HepG2 (cell line): ENCODE measurements around the gene FAM229B. TPM values are rescaled to one million over a fixed set of nuclear protein-coding genes. Genes with fewer than 3 reads are reported as not detected.

Experiments
- ATAC-seq: fragments of 200-7000 bp; cut with Tn5 transposase; 3 replicates; pipeline ENCODE4 v1.9.1; 2020; ENCODE audit warnings: mild to moderate bottlenecking, moderate library complexity
- BruUV-seq: library from RNA; stranded (reverse); fragments of 400-500 nt; replicated peaks from 2 replicates; lab custom pipeline; 2021; lab: Mats Ljungman, UMichigan
- CTCF ChIA-PET: fragments of 300-600 bp; formaldehyde crosslinking; extraction: SDS; loops from one replicate; lab custom pipeline; 2021; ENCODE audit warnings: low total read pairs, inconsistent platforms, low intra/inter-chr PET ratio; lab: Yijun Ruan, JAX
- POLR2A ChIA-PET: fragments of 350-600 bp; sonication (Branson Sonifier 250); formaldehyde crosslinking; loops from one replicate; lab custom pipeline; 2020; ENCODE audit warnings: antibody characterized with exemption, inconsistent platforms; lab: Yijun Ruan, JAX
- DNase-seq: peaks from one replicate; pipeline ENCODE4 v3.0.0-alpha.2; 2015; ENCODE audit warnings: low spot score
- FAIRE-seq: peaks from 3 replicates; lab custom pipeline; 2011; peaks lifted over from hg19 to GRCh38; lab: Jason Lieb, UNC
- H2AFZ ChIP-seq: one replicate; pipeline ENCODE4 v1.6.1; 2011; ENCODE audit warnings: low read length, inconsistent platforms
- H3K27ac ChIP-seq: fragments of 300-600 bp; 3 replicates; pipeline ENCODE4 v1.8.0; 2011; ENCODE audit warnings: mixed run types, mild to moderate bottlenecking, mixed read lengths, low read length, inconsistent platforms; ENCODE audit not compliant: insufficient read depth; ENCODE audit errors: extremely low read length
- H3K27me3 ChIP-seq, 2 experiments: fragments of 200-600 bp in 1 of 2; 2 replicates in 1 of 2; 3 replicates in 1 of 2; pipeline versions ENCODE4 v1.6.0 to v1.8.0; 2011; ENCODE audit warnings: low read length in 2 of 2, mild to moderate bottlenecking in 2 of 2, moderate library complexity in 2 of 2, inconsistent platforms in 1 of 2; ENCODE audit not compliant: insufficient read depth in 2 of 2, control insufficient read depth in 1 of 2
- H3K36me3 ChIP-seq, 2 experiments: fragments of 200-600 bp in 1 of 2; replicated peaks in 1 of 2; 2 replicates in 1 of 2; 3 replicates in 1 of 2; pipeline versions ENCODE4 v1.5.1 to v1.8.0; 2011; ENCODE audit warnings: low read length in 2 of 2, inconsistent platforms in 1 of 2; ENCODE audit not compliant: insufficient read depth in 2 of 2, control insufficient read depth in 1 of 2
- H3K4me1 ChIP-seq: 2 replicates; pipeline ENCODE4 v1.5.1; 2012; ENCODE audit warnings: low read length, inconsistent platforms; ENCODE audit not compliant: insufficient read depth
- H3K4me2 ChIP-seq: 2 replicates; pipeline ENCODE4 v1.6.0; 2011; ENCODE audit warnings: low read depth, low read length, inconsistent platforms
- H3K4me3 ChIP-seq, 3 experiments: fragments of 200-600 bp in 1 of 3; sonication (generic), shearing (Covaris generic) in 1 of 3; replicated peaks in 1 of 3; 2 replicates each; pipeline ENCODE4 v1.5.1; 2011 to 2016; ENCODE audit warnings: low read length in 3 of 3, inconsistent platforms in 2 of 3, low read depth in 2 of 3, mild to moderate bottlenecking in 2 of 3, control low read depth in 1 of 3, mixed read lengths in 1 of 3; ENCODE audit not compliant: insufficient read depth in 1 of 3
- H3K79me2 ChIP-seq: one replicate; pipeline ENCODE4 v1.6.1; 2011; ENCODE audit warnings: low read length, inconsistent platforms; ENCODE audit not compliant: insufficient read depth
- H3K9ac ChIP-seq: 2 replicates; pipeline ENCODE4 v1.6.0; 2011; ENCODE audit warnings: mild to moderate bottlenecking, low read depth, low read length, inconsistent platforms; ENCODE audit not compliant: insufficient read depth
- H3K9me3 ChIP-seq: 2 replicates; pipeline ENCODE4 v1.5.1; 2012; ENCODE audit warnings: mild to moderate bottlenecking, low read length
- H4K20me1 ChIP-seq: 2 replicates; pipeline ENCODE4 v1.6.0; 2011; ENCODE audit warnings: inconsistent platforms, mild to moderate bottlenecking, low read length, moderate library complexity; ENCODE audit not compliant: insufficient read depth
- CREB1 ChIP-seq, 2 experiments: fragments of 450-650 bp in 1 of 2; IDR thresholded peaks; 2 replicates each; pipeline ENCODE4 v1.6.1; 2016 to 2017; ENCODE audit warnings: control low read depth in 1 of 2, mild to moderate bottlenecking in 1 of 2, missing compliant biosample characterization in 1 of 2, missing genetic modification characterization in 1 of 2
- ZHX1 ChIP-seq: sonication (generic); formaldehyde crosslinking; IDR thresholded peaks from 2 replicates; pipeline ENCODE4 v1.8.1; 2022; ENCODE audit warnings: low read depth, mild to moderate bottlenecking, missing genetic modification reagents
- WGBS: methylation state at CpG from one replicate; pipeline ENCODE4 v1.1.6; 2017; ENCODE audit warnings: low lambda C conversion rate; 5-methylcytosine and 5-hydroxymethylcytosine counted together
- in situ Hi-C: cut with HindIII; loops from 2 replicates; pipeline ENCODE4 v1.10.0; 2017; ENCODE audit warnings: low pct_unique_long_range_greater_than_20kb; ENCODE audit not compliant: extremely low pct_ligation_motif_present
- intact Hi-C: fragments of 100-400 bp; cut with micrococcal nuclease; formaldehyde crosslinking; loops from one replicate; pipeline ENCODE4 v1.10.0; 2022; ENCODE audit not compliant: unreplicated experiment
- polyA plus RNA-seq, 8 experiments: library from polyadenylated mRNA; depleted of rRNA in 3 of 8; stranded (reverse) in 7 of 8; unstranded in 1 of 8; fragments of >200 nt; fragmentation: Illumina TruSeq in 4 of 8; extraction: Trizol in 4 of 8; gene quantifications; 2 replicates each; pipeline versions ENCODE4 v1.2.1 to v1.2.3, GENCODE V29; 2011 to 2016; ENCODE audit warnings: low read depth in 4 of 8, missing spikeins in 1 of 8, mixed read lengths in 1 of 8; ENCODE audit not compliant: insufficient read depth in 1 of 8
- total RNA-seq, 5 experiments: library from RNA; depleted of rRNA; stranded (reverse); fragments of >200 nt; fragmentation: Illumina TruSeq; extraction: Trizol; gene quantifications; 2 replicates each; pipeline ENCODE4 v1.2.3, GENCODE V29; 2016; ENCODE audit warnings: low read depth in 1 of 5

The FAM229B gene
- total and polyA plus RNA-seq, 2 of the 13 experiments (the other 11 are each of a cell fraction or from before 2014, with no cell fraction given), result 11.3 to 19.5 TPM

- H3K36me3 ChIP-seq, result no peaks in the 10 kb centered on the region
These were observed 49.6 kb upstream of the FAM229B start for GRCh38 chr6:112037783-112038216.

More at GRCh38 chr6:112037783-112038216, 49.6 kb upstream of the FAM229B start:
- DNase-seq (no peak), FAIRE-seq (no peak), ATAC-seq (no peak)
- H3K79me2 ChIP-seq, result no peaks in the 10 kb centered on the region
- in situ Hi-C loops, result no loop called here
- H3K4me1 ChIP-seq, result no peaks in the 10 kb centered on the region
- no peak overlapping the region for H3K4me3 ChIP-seq
- H4K20me1 ChIP-seq, result no peaks in the 10 kb centered on the region
- peaks cover 0 to 10% of the 10 kb centered on the region in 2 experiments; a peak in 3 of 5 replicates for H3K27me3 ChIP-seq
- H3K9ac ChIP-seq, result no peak overlapping the region
- no peak overlapping the region for H3K27ac ChIP-seq
- H3K4me2 ChIP-seq, result no peak overlapping the region
- BruUV-seq, result no TSS peak
- H2AFZ ChIP-seq, result no peak overlapping the region
- ChIA-PET POLR2A (no interaction called here), CTCF (no interaction called here)
- WGBS, result 65% methylated on average over 8 of the region's 8 CpGs
- intact Hi-C loops, result no loop called here
- TF ChIP-seq ZHX1 (no peak), CREB1 (IDR thresholded peaks at IDR 0.05) (0 out of 2 replicates have a peak, but pooled peaks have one; percentile 21), CREB1 (CRISPR knock-in tag; IDR thresholded peaks at IDR 0.05) (no peak)
- TF ChIP-seq, all 625 proteins: peak for 1
- no peaks in the 10 kb centered on the region for H3K9me3 ChIP-seq
